Hepatic stellate cell (primary cell): ENCODE data around the gene MOB2.

ENCODE experiments used
- DNase-seq: peaks from one replicate; pipeline ENCODE4 v3.0.0; 2011; ENCODE audit warnings: low spot score

Gene MOB2

DNA sequence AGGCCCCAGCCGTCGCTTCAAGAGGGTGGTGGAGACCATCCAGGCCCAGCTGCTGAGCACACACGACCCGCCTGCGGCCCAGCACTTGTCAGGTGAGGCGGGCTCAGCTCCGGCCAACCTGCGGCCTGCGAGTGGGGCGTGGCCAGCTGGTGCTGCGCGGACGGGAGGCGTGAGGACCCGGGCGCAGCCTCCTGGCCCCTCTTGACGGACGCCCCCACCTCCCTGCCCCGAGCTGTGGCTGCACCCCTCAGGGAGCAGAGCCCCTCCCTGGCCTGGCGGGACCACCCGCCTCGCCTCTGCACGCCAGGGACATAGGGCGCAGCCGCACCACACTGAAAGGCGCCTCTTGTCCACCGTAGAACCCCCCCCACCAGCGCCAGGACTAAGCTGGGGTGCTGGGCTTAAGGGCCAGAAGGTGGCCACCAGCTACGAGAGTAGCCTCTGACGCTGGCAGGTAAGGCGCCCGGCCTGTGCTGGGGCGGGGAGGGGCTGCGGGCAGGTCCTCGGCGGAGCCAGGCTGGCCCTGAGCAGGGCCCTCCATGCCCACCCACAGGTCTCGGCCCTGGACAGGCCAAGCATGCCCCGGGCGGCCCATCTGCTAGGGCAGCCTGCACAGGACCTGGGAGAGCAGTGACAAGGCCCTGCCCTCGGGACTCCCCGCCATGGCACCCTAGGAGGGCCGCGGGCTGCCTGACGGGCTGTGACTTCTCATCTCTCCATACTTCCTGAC lies 29.8 kb downstream of the MOB2 start:
- DNase-seq = no peak

DNA sequence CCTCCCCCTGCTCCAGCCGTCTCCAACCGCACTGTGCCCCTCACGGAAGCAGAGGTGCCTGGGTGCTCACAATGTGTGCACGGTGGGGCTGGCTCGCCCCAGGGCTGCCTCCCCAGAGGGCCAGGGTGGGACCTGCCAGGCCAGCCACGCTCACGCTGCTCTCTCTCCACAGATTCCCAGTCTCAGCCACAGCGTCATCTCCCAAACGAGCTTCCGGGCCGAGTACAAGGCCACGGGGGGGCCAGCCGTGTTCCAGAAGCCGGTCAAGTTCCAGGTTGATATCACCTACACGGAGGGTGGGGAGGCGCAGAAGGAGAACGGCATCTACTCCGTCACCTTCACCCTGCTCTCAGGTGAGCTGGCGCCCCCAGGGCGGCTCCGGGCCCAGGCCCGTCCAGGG lies 30.4 kb downstream of the MOB2 start:
- no peak for DNase-seq

DNA sequence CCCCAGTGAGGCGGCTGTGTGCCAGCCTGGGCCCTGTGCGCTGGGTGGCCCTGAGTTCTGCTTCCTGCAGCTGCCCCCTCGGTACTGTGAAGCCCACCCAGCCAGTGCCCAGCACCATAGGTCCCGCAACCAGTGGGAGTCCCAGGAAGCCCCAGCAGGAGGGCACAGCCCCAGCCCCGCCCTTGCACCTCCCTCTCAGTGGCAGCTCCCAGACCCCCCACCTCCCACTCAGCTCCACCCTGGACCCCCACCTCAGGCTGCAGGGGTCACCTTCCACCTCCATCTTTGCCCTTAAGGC lies 30.9 kb downstream of the MOB2 start:
- no peak for DNase-seq

DNA sequence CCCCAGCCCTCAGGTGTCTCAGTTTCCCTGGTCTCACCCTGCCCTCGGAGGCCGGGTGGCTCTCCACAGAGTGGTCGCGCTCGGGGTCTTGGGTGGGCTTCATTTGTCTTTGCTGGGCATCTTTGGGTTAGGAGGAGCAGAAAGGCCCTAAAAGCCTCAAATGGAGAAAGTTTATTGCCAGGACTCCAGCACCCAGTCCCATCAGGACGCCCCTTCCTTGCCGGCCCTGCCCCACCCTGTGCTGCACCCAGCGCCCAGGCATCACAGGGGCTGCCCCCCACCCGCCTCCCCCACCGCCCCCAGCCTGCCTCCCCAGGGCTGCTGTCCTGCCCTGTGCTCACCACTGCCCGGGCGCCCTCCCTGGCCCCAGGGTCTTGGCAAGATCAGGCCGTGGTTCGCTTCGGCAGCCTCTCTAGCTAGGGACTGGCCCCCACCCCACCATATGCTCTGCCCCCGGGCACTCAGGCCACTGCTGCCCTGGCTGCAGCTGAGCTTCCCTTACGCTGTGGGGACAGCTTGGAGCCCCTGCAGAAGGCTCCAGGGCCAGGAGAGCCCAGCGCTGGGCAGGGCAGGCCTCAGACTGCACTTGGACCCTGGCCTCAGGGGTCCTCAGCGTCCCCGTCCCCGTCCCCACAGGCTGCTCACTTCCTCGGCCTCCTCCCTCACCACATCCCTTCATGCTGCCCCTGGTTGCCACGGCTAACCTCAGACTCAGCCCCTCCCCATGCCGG lies 31.4 kb downstream of the MOB2 start:
- DNase-seq = no peak

DNA sequence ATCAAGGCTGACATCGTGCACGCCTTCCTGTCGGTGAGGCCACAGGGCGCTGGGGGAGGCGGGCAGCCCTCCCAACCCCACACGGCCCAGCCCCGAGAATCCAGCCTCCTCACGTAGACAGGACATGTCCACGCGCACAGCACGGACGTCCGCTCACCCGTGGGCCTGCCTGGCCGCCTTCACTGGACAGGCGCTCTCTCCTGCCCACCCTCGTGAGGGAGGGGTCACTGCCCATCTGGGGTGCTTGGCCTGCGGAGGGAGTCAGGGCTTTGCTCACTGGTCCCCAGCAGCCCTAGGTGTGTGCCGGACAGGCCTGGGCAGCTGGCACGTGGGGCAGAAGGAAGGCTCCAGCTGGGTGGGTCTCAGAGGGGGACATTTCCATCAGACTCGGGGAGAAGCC lies 32.0 kb downstream of the MOB2 start:
- DNase-seq = no peak

DNA sequence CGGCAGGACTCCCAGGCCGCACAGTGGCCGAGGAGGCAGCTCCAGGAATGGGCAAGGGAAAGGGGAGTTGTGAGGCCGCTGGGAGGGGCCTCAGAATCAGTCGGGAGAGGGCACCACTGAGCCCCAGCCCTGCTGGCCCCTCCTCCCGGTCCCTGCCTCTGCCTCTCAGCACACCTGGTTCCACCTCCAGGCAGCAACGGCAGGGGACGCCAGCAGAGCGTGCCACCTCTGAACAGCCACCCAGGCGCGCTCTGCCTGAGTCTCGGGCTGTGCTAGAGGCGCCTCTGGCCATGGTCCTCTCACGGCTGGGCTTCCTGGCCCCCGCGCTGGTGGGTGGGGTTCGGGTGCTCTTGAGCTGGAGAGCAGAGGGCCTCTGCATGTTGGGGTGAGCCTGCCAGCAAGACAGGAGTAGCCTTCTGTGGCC lies 33.0 kb downstream of the MOB2 start:
- DNase-seq = no peak

DNA sequence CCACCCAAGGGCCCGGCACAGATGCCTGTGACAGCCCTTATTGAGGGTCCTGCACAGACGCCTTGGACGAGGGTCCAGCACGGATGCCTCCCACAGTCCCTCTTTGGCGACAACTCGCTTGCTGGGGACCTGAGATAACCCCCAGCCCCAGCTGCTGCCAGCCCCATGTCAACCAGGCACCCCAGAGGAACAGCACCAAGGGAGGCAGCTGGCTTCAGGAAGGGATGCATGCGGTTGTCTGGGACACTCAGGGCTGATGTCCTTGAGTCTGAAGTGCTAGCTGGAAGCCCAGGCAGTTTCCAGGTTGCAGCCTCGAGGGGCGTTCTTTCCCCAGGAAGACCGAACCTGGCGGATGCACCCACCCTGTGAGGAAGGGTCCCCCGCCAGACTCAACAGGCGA lies 33.8 kb downstream of the MOB2 start:
- no peak for DNase-seq

DNA sequence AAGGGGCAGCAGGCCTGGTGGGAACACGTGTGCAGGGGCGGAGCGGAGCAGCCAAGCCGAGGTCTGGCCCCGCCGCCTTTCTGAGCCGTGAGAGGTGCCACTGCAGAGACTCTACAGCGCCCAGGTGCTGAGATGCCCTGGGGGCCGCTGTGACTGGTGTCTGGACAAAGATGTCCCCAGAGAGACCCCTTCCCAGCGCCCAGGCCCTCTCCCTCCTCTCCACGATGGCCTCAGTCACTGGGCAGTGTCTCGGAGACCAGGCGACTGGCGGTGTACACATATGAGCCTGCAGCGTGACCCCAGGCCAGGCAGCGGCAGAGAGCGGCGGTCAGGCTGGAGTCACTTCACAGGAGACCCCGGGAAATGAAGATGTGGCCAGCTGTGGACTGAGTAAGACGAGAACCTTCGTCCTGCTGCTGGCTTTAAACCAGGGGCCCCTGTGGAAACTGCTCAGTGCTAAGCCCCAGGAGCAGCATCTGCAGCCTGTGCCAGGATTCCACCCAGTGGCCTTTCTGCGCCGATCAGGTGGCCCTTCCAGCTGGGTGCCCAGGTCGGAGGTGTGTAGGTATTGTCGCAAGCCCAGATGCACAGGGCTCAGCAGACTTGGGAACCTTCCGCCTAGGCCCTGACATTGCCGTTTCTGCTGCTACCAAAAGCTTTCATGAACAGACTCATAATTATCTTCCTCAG lies 34.7 kb downstream of the MOB2 start:
- DNase-seq = no peak

DNA sequence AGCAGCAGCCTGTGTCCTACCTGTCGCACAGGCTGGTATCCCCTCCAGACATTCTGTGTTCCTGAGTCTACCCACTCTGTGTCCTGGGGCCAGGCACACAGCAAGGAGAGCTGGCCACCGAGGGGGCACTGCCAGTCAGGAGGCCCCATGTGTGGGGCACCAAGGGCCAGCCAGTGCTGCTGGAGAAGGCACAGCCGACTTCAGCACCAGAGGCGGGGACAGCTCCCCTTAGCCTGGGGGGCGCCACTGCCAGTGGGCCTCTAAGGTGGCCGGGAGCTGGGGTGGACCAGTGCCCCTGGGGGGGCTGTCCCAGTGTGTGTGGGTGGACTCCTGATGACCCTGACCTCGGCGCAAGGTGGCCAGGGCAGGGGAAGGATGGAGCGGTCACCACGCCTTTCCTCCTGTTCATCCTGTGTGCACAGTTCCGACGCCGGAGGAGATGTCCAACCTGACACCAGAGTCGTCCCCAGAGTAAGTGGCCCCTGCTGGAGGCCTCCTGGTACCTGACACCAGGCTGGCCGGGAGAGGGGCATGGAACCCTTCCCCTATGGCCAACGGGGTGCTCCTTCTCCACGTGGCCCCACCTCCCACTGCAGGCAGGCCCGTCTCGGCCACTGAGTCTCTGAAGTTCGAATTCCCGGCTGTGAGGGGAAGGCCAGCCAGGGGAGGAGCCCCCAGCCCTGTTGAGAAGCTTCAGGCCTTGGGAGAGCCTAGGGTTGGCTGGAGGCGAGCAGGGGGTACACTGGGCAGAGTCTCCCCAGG lies 35.4 kb downstream of the MOB2 start:
- no peak for DNase-seq

DNA sequence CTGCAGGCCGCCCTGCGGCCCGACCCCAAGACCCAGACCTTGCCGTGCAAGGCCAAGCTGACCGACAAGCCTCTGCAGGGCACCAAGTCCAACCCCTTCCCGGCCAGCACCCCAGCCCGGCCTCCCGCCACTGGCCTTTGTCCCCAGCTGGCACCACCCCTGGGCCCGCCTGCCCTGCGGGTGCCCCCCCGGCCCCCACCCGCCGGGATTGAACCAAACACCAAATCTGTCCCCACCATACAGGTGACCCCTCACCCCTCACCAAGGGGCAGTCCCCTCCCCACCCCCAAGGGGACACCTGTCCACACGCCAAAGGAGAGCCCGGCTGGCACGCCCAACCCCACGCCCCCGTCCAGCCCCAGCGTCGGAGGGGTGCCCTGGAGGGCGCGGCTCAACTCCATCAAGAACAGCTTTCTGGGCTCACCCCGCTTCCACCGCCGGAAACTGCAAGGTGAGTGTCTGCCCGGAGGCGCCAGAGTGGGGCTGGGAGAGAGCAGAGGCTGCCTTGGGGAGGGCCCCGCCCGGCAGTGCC lies 36.2 kb downstream of the MOB2 start:
- no peak for DNase-seq

DNA sequence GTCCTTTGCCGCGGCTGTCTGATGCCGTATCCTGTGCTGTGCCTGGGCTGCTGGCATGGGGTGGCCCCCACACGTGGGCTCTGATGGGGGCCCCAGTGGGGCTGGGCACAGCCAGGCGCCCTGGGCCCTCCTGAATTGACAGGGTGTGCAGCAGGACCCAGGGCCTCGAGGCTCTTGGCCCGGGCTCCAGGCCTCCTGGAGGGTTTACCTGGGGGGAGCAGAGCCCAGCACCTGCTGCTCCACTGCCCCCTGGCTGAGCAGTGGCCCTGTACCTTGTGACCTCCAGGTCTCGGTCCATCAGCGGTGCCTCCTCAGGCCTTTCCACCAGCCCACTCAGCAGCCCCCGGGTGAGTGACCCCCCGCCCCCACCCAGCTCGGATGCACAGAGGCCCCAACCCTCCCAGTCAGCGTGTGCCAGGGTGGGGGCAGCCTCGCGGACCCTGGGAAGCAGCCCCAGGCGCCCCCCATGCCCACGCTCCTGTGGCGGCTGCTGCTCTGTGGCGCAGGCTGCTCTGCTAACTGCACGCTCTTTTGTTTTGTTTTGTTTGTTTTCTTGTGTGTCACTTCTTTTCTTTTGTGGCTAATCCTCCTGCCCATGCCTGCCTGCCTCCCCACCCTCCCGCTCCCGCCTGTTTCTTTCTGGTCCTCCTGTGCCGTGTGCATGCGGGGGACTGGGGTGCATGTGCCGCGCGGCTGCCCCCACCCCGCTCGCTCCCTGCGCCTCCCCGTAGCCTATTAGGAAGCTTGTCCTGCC lies 36.9 kb downstream of the MOB2 start:
- no peak for DNase-seq

DNA sequence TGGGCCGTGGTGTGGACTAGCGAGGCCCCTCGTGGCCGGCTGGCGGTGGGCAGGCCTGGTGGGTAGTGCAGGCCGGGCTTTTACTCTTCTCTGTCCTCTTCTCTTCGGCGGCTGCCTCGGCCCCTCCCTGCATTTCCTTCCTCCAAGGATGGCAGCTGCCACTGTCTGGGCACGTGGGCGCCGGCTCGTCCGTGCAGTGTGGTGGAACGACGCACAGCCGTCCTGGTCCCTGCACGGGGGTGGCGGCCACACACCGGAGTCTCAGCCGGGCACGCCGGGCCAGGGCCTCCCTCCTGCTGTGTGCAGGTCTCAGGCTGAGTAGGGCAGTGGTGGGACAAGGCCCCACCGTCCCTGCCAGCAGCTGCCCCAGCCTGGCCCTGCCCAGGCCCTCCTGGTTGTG lies 37.7 kb downstream of the MOB2 start:
- DNase-seq = no peak

DNA sequence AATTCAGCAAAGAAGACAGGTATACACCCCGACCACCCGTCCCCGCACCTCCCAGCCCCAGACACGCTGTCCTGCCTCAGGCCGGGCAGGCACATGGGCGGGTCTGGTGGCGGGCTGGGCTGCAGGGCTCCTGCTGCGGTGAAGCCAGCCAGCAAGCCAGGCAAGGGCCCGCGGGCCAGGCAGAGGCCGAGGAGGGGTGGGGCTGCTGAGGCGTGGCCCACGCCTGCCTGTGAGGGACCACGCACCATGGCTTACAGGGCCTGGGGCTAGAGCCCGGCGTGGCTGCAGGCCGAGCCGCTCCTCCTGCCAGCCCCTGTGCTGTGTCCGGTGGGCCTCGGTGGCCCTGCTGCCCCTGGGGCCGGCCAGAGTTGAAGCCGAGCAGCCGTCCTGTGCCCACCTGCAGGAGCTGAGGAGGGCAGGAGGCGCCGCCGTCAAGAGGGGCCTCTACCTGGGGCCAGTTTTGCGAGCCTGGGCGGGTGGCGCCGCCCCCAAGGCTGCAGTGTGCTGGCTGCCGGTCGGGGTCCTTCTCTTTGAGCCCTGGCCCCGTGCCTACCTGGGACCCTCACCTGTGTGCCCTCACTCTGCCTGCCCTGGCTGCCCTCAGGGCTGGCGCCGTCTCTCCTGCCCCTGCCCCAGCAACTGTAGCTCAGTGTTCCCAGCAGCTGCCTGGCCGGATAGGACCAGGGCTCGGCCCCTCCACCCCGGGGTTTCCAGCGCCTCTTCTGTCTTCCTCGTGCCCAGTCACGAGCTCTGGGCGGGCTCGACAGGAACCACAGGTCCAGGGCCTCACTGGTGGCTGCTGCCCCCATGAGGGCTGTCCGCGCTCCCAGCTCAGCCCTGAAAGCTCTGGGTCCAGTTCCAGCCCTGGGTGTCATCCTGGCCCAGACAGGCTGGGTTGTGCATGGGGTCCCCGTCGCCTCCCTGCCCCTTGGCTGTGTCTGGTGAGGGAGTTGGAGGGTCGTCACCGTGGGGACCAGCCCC lies 38.4 kb downstream of the MOB2 start:
- no peak for DNase-seq

DNA sequence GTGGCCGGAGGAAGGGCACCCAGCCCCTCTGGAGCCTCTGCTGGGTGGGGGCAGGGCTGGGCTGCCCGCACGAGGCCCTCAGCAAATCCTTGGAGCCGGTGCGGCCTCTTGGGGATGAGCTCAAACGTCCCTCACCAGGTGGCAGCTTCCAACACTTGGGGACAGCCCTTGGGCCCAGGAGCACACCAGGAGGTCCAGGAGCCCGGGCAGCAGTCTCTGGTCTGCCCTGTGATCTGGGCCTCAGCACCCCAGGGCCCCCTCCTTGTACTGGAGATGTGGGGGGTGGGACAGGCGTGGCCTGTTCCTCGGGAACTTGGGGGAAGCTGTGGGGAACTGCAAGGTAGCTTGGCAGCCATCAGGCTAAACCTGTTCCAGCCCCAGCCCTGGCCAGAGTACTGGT lies 40.0 kb downstream of the MOB2 start:
- DNase-seq = no peak

DNA sequence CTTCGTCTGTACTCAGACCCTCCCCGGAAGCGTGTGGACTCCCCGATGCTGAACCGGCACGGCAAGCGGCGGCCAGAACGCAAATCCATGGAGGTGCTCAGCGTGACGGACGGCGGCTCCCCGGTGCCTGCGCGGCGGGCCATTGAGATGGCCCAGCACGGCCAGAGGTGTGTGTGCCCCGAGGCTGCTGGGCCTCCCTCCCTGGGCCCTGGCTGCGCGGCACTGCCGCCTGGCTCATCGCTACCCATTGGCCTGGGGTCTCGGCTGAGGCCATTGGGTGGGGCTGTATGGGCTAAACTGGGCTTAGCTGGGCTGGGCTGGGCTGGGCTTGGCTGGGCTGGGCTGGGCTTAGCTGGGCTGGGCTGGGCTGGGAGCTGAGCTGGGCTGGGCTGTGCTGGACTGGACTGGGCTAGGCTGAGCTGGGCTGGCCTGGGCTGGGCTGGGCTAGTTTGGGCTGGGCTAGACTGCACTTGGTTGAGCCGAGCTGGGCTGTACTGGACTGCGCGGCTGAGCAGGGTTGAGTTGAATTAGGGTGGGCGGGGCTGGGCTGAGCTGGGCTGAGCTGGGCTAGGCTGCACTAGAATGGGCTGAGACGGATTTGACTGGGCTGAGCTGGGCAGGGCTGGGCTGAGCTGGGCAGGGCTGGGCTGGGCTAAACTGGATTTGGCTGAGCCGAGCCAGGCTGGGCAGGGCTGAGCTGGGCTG lies 40.7 kb downstream of the MOB2 start:
- DNase-seq = peak; percentile 52

DNA sequence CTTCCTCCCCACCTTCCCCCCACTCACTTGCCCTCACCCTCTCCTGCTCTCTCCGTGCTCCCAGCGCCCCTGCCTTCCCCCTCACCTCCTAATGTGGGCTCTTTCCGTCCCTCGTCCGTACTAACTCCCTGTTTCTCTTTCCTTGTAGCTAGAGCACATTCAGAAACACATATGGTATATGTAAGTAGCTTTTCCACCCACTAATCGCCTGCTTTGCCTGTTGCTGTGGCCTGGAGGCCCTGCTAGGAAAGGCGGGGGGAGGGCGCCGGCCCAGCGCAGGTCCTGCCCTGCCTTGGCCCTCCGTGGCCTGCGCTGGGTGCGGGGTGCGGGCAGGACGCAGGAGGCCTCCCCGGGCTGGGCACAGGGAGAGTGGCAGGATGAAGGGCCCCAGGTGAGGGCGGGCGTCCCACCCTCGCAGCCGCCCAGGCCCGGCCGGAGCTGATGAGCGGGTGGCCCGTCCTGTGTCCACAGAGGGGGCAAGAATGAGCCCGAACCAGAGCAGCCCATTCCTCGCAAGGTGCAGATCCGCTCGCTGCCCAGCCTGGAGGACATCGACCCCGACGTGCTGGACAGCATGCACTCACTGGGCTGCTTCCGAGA lies 41.7 kb downstream of the MOB2 start:
- no peak for DNase-seq

DNA sequence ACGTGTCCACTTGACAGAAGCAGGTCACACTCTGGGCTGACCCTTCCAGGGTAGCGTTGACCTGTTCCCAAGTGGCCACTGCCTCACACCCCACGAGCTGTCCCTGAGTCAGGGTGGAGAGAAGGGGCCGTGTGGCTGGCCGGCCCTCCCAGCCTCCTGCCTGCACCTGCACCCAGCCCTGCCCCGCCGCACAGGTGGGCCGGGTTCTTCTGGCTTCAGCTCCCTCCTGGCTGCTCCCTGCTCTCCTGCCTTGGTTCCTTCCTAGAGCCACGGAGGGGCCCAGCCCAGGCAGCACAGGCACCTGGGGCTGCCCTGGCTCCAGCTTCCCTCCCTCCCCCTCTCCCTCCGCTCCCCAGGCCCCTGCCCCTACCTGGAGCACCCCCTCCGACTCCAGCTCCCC lies 42.3 kb downstream of the MOB2 start:
- DNase-seq = no peak

DNA sequence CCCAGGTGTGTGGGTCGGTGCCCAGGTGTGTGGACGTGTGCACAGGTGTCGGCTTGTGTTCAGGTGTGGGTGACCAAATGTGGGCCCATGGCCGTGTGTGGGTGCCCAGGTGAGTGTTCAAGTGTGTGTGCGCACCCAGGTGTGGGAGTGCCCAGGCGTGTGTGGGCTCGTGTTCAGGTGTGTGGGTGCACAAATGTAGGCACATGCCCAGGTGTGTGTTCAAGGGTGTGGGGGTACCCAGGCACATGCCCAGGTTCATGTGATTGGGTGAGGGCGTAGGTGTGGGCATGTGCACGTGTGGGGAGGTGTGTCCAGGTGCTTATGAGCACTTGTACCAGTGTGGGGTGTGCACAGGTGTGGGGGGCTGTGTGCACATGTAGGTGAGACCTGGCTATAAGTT lies 42.8 kb downstream of the MOB2 start:
- no peak for DNase-seq

DNA sequence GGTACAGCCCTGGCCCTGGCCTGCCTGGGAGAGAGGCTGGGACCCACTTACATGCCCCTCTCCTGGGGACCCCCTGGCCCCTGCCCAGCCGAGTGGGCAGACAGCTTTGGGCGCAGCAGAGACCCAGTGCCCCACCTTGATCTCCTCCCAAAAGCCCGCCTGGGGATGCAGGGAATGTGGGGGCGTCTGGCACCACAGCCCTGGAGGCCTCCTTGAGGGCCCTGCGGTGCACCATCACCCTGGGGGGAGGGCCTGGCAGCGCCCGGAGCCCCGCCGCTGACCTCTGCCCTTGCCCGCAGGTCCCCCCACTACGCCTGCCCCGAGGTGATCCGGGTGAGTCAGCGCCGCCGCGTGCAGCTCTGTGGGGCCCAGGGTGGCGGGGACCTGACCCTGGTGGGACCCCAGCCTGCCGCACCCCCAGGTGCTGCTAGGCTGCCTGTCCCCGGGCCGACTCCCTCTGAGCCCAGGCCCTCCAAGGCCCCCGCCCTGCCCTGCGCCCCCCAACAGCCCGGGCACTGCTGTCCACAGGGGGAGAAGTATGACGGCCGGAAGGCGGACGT lies 43.7 kb downstream of the MOB2 start:
- no peak for DNase-seq
